Keratinocyte (primary cell): ENCODE measurements around the gene KLF3. TPM values are rescaled to one million over a fixed set of nuclear protein-coding genes. Genes with fewer than 3 reads are reported as not detected.

Experiments used
- DNase-seq: peaks from one replicate; pipeline ENCODE4 v3.0.0-alpha.2; 2011; ENCODE audit warnings: low read depth, missing footprints, low spot score
- FAIRE-seq: peaks from 2 replicates; lab custom pipeline; 2011; peaks lifted over from hg19 to GRCh38; lab: Jason Lieb, UNC
- H2AFZ ChIP-seq: 2 replicates; pipeline ENCODE4 v1.6.0; 2012; ENCODE audit warnings: low read length, control low read depth, inconsistent platforms; ENCODE audit not compliant: control insufficient read depth
- H3K27ac ChIP-seq: 2 replicates; pipeline ENCODE4 v1.5.1; 2011; ENCODE audit warnings: low read length; ENCODE audit not compliant: control insufficient read depth, insufficient read depth
- H3K27me3 ChIP-seq: 3 replicates; pipeline ENCODE4 v1.6.0; 2011; ENCODE audit warnings: low read length; ENCODE audit not compliant: control insufficient read depth, insufficient read depth; ENCODE audit errors: extremely low read depth
- H3K36me3 ChIP-seq, 2 experiments: 2 replicates in 1 of 2; 3 replicates in 1 of 2; pipeline ENCODE4 v1.5.1; 2011; ENCODE audit warnings: low read length in 2 of 2, mild to moderate bottlenecking in 1 of 2; ENCODE audit not compliant: control insufficient read depth in 2 of 2, insufficient read depth in 2 of 2; ENCODE audit errors: extremely low read depth in 1 of 2
- H3K4me1 ChIP-seq: 3 replicates; pipeline ENCODE4 v1.5.1; 2011; ENCODE audit warnings: low read length; ENCODE audit not compliant: control insufficient read depth, insufficient read depth; ENCODE audit errors: extremely low read depth
- H3K4me2 ChIP-seq: 3 replicates; pipeline ENCODE4 v1.6.0; 2011; ENCODE audit warnings: low read depth, low read length; ENCODE audit not compliant: control insufficient read depth, insufficient read depth; ENCODE audit errors: extremely low read depth
- H3K4me3 ChIP-seq, 3 experiments: fragments of 200-600 bp in 1 of 3; sonication (generic) in 1 of 3; 2 replicates in 2 of 3; 3 replicates in 1 of 3; pipeline ENCODE4 v1.5.1; 2011 to 2016; ENCODE audit warnings: low read length in 3 of 3, mild to moderate bottlenecking in 3 of 3, control low read depth in 2 of 3, inconsistent platforms in 1 of 3, low read depth in 1 of 3, mixed read lengths in 1 of 3, mixed run types in 1 of 3, moderate library complexity in 1 of 3; ENCODE audit not compliant: control insufficient read depth in 2 of 3, insufficient read depth in 2 of 3; ENCODE audit errors: extremely low read depth in 1 of 3
- H3K79me2 ChIP-seq: 2 replicates; pipeline ENCODE4 v1.6.0; 2012; ENCODE audit warnings: low read length; ENCODE audit not compliant: control insufficient read depth, insufficient read depth
- H3K9ac ChIP-seq: 3 replicates; pipeline ENCODE4 v1.6.0; 2011; ENCODE audit warnings: low read length; ENCODE audit not compliant: control insufficient read depth, insufficient read depth; ENCODE audit errors: extremely low read depth
- H3K9me1 ChIP-seq: 3 replicates; pipeline ENCODE4 v1.6.0; 2011; ENCODE audit warnings: low read length; ENCODE audit not compliant: control insufficient read depth, insufficient read depth; ENCODE audit errors: extremely low read depth
- H3K9me3 ChIP-seq: 2 replicates; pipeline ENCODE4 v1.5.1; 2012; ENCODE audit warnings: low read depth, low read length; ENCODE audit not compliant: control insufficient read depth
- H4K20me1 ChIP-seq: 3 replicates; pipeline ENCODE4 v1.6.0; 2011; ENCODE audit warnings: low read length; ENCODE audit not compliant: control insufficient read depth, insufficient read depth; ENCODE audit errors: extremely low read depth
- EZH2 ChIP-seq: IDR thresholded peaks from one replicate; pipeline ENCODE4 v1.6.1; 2012; ENCODE audit warnings: inconsistent platforms, mild to moderate bottlenecking, low read length, moderate library complexity
- dilution Hi-C: fragments of 300-500 bp; cut with MboI; formaldehyde crosslinking; loops from one replicate; pipeline ENCODE4 v1.7.0; 2020; ENCODE audit warnings: low sequenced_read_pairs; ENCODE audit not compliant: extremely low pct_ligation_motif_present
- polyA plus RNA-seq, 5 experiments: library from polyadenylated mRNA; depleted of rRNA in 3 of 5; stranded (reverse) in 3 of 5; stranded (forward) in 1 of 5; unstranded in 1 of 5; fragments of >200 nt; gene quantifications; 1 replicate in 1 of 5; 2 replicates in 3 of 5; 3 replicates in 1 of 5; pipeline versions ENCODE4 v1.2.1 to v1.2.3, GENCODE V29; 2011 to 2012; ENCODE audit warnings: missing spikeins in 2 of 5, low read depth in 1 of 5, low replicate concordance in 1 of 5
- TF ChIP-seq, protein P1 (sequence below), 3 experiments: IDR thresholded peaks in 1 of 3; conservative IDR thresholded peaks in 1 of 3; optimal IDR thresholded peaks in 1 of 3; 2 replicates in 2 of 3; 3 replicates in 1 of 3; pipeline versions ENCODE3 to v1.5.1; 2011; ENCODE audit warnings: low read length in 3 of 3, mild to moderate bottlenecking in 3 of 3, moderate library complexity in 2 of 3, control low read depth in 1 of 3, inconsistent platforms in 1 of 3; ENCODE audit not compliant: insufficient read depth in 2 of 3; ENCODE audit errors: extremely low read depth in 1 of 3

Gene KLF3
- polyA plus RNA-seq, 1 donor (not counting 4 experiments of a cell fraction or from before 2014, with no cell fraction given): 39.9 TPM

DNA sequence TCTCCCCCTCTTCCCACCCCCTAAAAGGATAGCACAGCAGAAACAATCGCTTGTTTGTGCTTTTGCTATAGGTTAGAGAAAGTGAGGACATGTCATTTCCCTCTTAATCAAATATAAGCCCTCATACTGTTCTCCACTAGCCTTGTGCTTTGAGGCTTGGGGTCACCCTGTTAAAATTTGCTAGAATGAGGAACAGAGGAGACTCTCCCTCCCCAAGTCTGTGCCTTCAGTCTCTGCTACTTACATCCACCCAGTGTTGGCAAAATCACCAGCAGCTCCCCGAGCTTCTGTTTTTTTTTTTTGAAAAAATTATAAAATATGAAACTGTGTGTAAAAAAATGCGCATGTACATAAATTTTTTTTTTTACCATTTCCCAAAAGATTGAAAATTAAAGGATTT, 19.3 kb downstream of the KLF3 start:
- Histone ChIP-seq H3K4me3 (no peak overlapping the region), H3K4me1 (peaks cover 25% of the 10 kb centered on the region), H2AFZ (no peak overlapping the region), H4K20me1 (peaks cover 33% of the 10 kb centered on the region), H3K36me3 (peaks cover 12 to 43% of the 10 kb centered on the region in 2 experiments), H3K9me3 (no peaks in the 10 kb centered on the region), H3K4me2 (no peak overlapping the region), H3K9me1 (peaks cover 2% of the 10 kb centered on the region), H3K79me2 (peaks cover 86% of the 10 kb centered on the region), H3K9ac (no peak overlapping the region), H3K27ac (no peak overlapping the region), H3K27me3 (no peaks in the 10 kb centered on the region)
- no peak for TF ChIP-seq EZH2
- dilution Hi-C loops: no loop called here
- no peak for DNase-seq
- FAIRE-seq: no peak

DNA sequence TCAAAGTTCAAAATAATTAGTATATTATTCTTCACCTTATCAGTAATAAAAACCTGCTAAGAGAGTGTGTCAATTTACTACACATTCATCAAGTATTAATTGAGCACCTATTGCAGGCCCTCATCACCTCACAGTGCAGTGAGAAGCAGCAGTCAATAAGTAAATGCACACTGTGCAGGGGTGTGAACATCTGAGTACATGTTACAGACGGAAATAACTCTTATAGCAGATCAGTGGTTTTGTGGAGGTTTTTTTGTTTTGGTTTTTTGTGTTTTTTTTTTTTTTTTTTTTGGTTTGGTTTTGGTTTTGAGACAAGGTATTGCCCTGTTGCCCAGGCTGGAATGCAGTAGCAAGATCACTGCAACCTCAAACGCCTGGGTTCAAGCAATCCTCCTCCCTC, 20.3 kb downstream of the KLF3 start:
- dilution Hi-C loops: no loop called here
- no peaks in the 10 kb centered on the region for H3K9me3 ChIP-seq
- TF ChIP-seq, protein P1, sequence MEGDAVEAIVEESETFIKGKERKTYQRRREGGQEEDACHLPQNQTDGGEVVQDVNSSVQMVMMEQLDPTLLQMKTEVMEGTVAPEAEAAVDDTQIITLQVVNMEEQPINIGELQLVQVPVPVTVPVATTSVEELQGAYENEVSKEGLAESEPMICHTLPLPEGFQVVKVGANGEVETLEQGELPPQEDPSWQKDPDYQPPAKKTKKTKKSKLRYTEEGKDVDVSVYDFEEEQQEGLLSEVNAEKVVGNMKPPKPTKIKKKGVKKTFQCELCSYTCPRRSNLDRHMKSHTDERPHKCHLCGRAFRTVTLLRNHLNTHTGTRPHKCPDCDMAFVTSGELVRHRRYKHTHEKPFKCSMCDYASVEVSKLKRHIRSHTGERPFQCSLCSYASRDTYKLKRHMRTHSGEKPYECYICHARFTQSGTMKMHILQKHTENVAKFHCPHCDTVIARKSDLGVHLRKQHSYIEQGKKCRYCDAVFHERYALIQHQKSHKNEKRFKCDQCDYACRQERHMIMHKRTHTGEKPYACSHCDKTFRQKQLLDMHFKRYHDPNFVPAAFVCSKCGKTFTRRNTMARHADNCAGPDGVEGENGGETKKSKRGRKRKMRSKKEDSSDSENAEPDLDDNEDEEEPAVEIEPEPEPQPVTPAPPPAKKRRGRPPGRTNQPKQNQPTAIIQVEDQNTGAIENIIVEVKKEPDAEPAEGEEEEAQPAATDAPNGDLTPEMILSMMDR (optimal IDR thresholded peaks at IDR 0.05 in 1 of 3, IDR thresholded peaks at IDR 0.05 in 1 of 3, conservative IDR thresholded peaks at IDR 0.05 in 1 of 3; ENCODE audit: extremely low read depth in 1 of 3, insufficient read depth in 2 of 3, low read length in 3 of 3): no peak
- TF ChIP-seq EZH2: no peak
- peaks cover 2% of the 10 kb centered on the region for H3K9me1 ChIP-seq
- H3K9ac ChIP-seq: no peak overlapping the region
- DNase-seq (no peak), FAIRE-seq (no peak)
- H3K4me2 ChIP-seq: no peak overlapping the region
- peaks cover 19 to 43% of the 10 kb centered on the region in 2 experiments for H3K36me3 ChIP-seq
- peaks cover 25% of the 10 kb centered on the region for H3K4me1 ChIP-seq
- peaks cover 86% of the 10 kb centered on the region for H3K79me2 ChIP-seq
- no peak overlapping the region for H3K4me3 ChIP-seq
- H2AFZ ChIP-seq: no peak overlapping the region
- H4K20me1 ChIP-seq: peaks cover 36% of the 10 kb centered on the region
- no peak overlapping the region for H3K27ac ChIP-seq
- H3K27me3 ChIP-seq: no peaks in the 10 kb centered on the region
